Neural cell (in vitro differentiated cells): ENCODE measurements around the gene RBM17. TPM values are rescaled to one million over a fixed set of nuclear protein-coding genes. Genes with fewer than 3 reads are reported as not detected.

Source experiments
- H2AFZ ChIP-seq: fragments of 200-600, 300-800 bp; sonication (generic), shearing (Covaris generic); 2 replicates; pipeline ENCODE4 v1.6.0; 2014; ENCODE audit warnings: low read depth, mild to moderate bottlenecking, antibody characterized with exemption, low read length, moderate library complexity
- H3F3A ChIP-seq: fragments of 200-600 bp; shearing (Covaris generic); 2 replicates; pipeline ENCODE4 v1.6.1; 2016; ENCODE audit warnings: mild to moderate bottlenecking, moderate library complexity, mixed read lengths, antibody characterized with exemption, low read length; ENCODE audit not compliant: insufficient read depth, poor library complexity, severe bottlenecking
- H3K27ac ChIP-seq: fragments of 200-600, 300-800 bp; sonication (generic), shearing (Covaris generic); 2 replicates; pipeline ENCODE4 v1.5.1; 2014; ENCODE audit warnings: mild to moderate bottlenecking, low read length, moderate library complexity
- H3K27me3 ChIP-seq: fragments of 300-800, 200-600 bp; sonication (generic), shearing (Covaris generic); 2 replicates; pipeline ENCODE4 v1.6.0; 2014; ENCODE audit warnings: mild to moderate bottlenecking, low read depth, low read length, moderate library complexity; ENCODE audit not compliant: insufficient read depth
- H3K36me3 ChIP-seq: fragments of 300-800, 200-600 bp; sonication (generic), shearing (Covaris generic); 2 replicates; pipeline ENCODE4 v1.5.1; 2014; ENCODE audit warnings: mild to moderate bottlenecking, antibody characterized with exemption, low read length, moderate library complexity; ENCODE audit not compliant: insufficient read depth
- H3K4me2 ChIP-seq: fragments of 300-800, 200-600 bp; sonication (generic), shearing (Covaris generic); 2 replicates; pipeline ENCODE4 v1.6.0; 2014; ENCODE audit warnings: mild to moderate bottlenecking, low read length
- H3K4me3 ChIP-seq: fragments of 300-800, 200-600 bp; sonication (generic), shearing (Covaris generic); 2 replicates; pipeline ENCODE4 v1.5.1; 2014; ENCODE audit warnings: mild to moderate bottlenecking, low read length, moderate library complexity
- H3K79me2 ChIP-seq: fragments of 200-600 bp; shearing (Covaris generic); replicated peaks from 2 replicates; pipeline ENCODE4 v1.6.0; 2014; ENCODE audit warnings: mild to moderate bottlenecking, low read length, moderate library complexity; ENCODE audit not compliant: insufficient read depth
- H3K9ac ChIP-seq: fragments of 300-800, 200-600 bp; sonication (generic), shearing (Covaris generic); 2 replicates; pipeline ENCODE4 v1.6.1; 2016; ENCODE audit warnings: mild to moderate bottlenecking, low read length, mixed read lengths
- H3K9me2 ChIP-seq: fragments of 200-600 bp; shearing (Covaris generic); 2 replicates; pipeline ENCODE4 v1.6.1; 2016; ENCODE audit warnings: mild to moderate bottlenecking, low read length, mixed read lengths; ENCODE audit not compliant: insufficient read depth
- H3K9me3 ChIP-seq: fragments of 200-600, 300-800 bp; sonication (generic), shearing (Covaris generic); 2 replicates; pipeline ENCODE4 v1.6.1; 2016; ENCODE audit warnings: mild to moderate bottlenecking, mixed run types, low read length, moderate library complexity, mixed read lengths
- H4K20me1 ChIP-seq: fragments of 200-600 bp; shearing (Covaris generic); 2 replicates; pipeline ENCODE4 v1.6.1; 2016; ENCODE audit warnings: mild to moderate bottlenecking, mixed run types; ENCODE audit not compliant: insufficient read depth
- CTCF ChIP-seq: fragments of 450-650 bp; IDR thresholded peaks from 2 replicates; pipeline ENCODE4 v1.5.1; 2014; ENCODE audit warnings: antibody characterized with exemption, mild to moderate bottlenecking, moderate library complexity; ENCODE audit not compliant: poor library complexity, severe bottlenecking
- EP300 ChIP-seq: fragments of 450-650 bp; conservative IDR thresholded peaks from 2 replicates; pipeline ENCODE4 v1.6.1; 2014; ENCODE audit warnings: antibody characterized with exemption, mild to moderate bottlenecking, moderate library complexity; ENCODE audit not compliant: poor library complexity, severe bottlenecking
- EZH2 ChIP-seq: fragments of 200-600, 300-800 bp; shearing (Covaris generic), sonication (generic); IDR thresholded peaks from 2 replicates; pipeline ENCODE4 v1.6.1; 2014; ENCODE audit warnings: antibody characterized with exemption, low read length, borderline replicate concordance, mild to moderate bottlenecking; ENCODE audit not compliant: insufficient read depth, poor library complexity, severe bottlenecking
- MXI1 ChIP-seq: fragments of 450-650 bp; conservative IDR thresholded peaks from 2 replicates; pipeline ENCODE4 v1.6.1; 2014; ENCODE audit warnings: antibody characterized with exemption, mild to moderate bottlenecking; ENCODE audit not compliant: poor library complexity, severe bottlenecking
- POLR2AphosphoS5 ChIP-seq: IDR thresholded peaks from 2 replicates; pipeline ENCODE4 v1.6.1; 2012
- RAD21 ChIP-seq: fragments of 450-650 bp; conservative IDR thresholded peaks from 2 replicates; pipeline ENCODE4 v1.6.1; 2014; ENCODE audit warnings: antibody characterized with exemption, mild to moderate bottlenecking, moderate library complexity
- SMC3 ChIP-seq: fragments of 450-650 bp; conservative IDR thresholded peaks from 2 replicates; pipeline ENCODE4 v1.6.1; 2014; ENCODE audit warnings: antibody characterized with exemption, mild to moderate bottlenecking, moderate library complexity; ENCODE audit not compliant: poor library complexity
- TAF1 ChIP-seq: IDR thresholded peaks from 2 replicates; pipeline ENCODE4 v1.6.1; 2012; ENCODE audit warnings: low read depth
- polyA plus RNA-seq: library from polyadenylated mRNA; depleted of rRNA; stranded (reverse); fragments of >200 nt; gene quantifications from 2 replicates; pipeline ENCODE4 v1.2.3, GENCODE V29; 2014
- TF ChIP-seq, protein P1 (sequence below): IDR thresholded peaks from 2 replicates; pipeline ENCODE4 v1.6.1; 2012; ENCODE audit warnings: borderline replicate concordance

Gene RBM17
- polyA plus RNA-seq, 1 donor from 2014 or later: 109 TPM

- Histone ChIP-seq H3K36me3 (peaks cover 11% of the 10 kb centered on the region), H4K20me1 (no peaks in the 10 kb centered on the region), H3K27ac (no peak overlapping the region)
These were observed 9.3 kb downstream of the RBM17 start for GRCh38 chr10:6098156-6098555.

DNA sequence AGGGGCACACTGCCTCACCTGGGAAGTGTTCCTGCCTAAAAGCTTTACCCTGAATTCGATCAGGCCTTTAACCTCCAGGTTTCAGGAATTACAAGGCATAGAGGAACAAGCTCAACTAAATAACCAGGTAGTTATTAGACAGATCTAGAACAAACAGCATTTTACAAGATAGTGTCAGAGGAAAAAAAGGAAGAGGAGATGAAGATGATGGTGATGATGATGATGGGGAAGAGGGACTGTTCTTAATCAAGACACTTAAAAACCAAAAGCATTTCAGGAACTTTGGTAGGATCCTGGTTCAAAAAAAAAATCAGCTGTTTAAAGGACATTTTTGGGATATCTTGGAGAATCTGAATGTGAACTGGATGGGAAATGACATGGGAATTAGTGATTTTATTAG is 11.5 kb downstream of the RBM17 start:
- Histone ChIP-seq H2AFZ (no peak overlapping the region), H3K79me2 (peaks cover 30% of the 10 kb centered on the region)

More at GRCh38 chr10:6098156-6098555, 9.3 kb downstream of the RBM17 start:
- Histone ChIP-seq H3K4me2 (no peak overlapping the region), H3K27me3 (no peaks in the 10 kb centered on the region), H3K79me2 (peaks cover 50% of the 10 kb centered on the region), H2AFZ (no peak overlapping the region), H3K9me3 (no peaks in the 10 kb centered on the region), H3F3A (no peaks in the 10 kb centered on the region), H3K4me3 (no peak overlapping the region), H3K9me2 (no peaks in the 10 kb centered on the region), H3K9ac (no peak overlapping the region)
- TF ChIP-seq MXI1 (no peak), SMC3 (no peak), RAD21 (no peak)
- TF ChIP-seq, protein P1, sequence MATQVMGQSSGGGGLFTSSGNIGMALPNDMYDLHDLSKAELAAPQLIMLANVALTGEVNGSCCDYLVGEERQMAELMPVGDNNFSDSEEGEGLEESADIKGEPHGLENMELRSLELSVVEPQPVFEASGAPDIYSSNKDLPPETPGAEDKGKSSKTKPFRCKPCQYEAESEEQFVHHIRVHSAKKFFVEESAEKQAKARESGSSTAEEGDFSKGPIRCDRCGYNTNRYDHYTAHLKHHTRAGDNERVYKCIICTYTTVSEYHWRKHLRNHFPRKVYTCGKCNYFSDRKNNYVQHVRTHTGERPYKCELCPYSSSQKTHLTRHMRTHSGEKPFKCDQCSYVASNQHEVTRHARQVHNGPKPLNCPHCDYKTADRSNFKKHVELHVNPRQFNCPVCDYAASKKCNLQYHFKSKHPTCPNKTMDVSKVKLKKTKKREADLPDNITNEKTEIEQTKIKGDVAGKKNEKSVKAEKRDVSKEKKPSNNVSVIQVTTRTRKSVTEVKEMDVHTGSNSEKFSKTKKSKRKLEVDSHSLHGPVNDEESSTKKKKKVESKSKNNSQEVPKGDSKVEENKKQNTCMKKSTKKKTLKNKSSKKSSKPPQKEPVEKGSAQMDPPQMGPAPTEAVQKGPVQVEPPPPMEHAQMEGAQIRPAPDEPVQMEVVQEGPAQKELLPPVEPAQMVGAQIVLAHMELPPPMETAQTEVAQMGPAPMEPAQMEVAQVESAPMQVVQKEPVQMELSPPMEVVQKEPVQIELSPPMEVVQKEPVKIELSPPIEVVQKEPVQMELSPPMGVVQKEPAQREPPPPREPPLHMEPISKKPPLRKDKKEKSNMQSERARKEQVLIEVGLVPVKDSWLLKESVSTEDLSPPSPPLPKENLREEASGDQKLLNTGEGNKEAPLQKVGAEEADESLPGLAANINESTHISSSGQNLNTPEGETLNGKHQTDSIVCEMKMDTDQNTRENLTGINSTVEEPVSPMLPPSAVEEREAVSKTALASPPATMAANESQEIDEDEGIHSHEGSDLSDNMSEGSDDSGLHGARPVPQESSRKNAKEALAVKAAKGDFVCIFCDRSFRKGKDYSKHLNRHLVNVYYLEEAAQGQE: no peak

More for the DNA sequence above, 11.5 kb downstream of the RBM17 start:
- Histone ChIP-seq H3K27me3 (no peaks in the 10 kb centered on the region), H3K27ac (no peak overlapping the region), H4K20me1 (no peaks in the 10 kb centered on the region), H3K4me2 (no peak overlapping the region), H3F3A (no peaks in the 10 kb centered on the region), H3K4me3 (no peak overlapping the region), H3K9me3 (no peaks in the 10 kb centered on the region), H3K36me3 (peaks cover 14% of the 10 kb centered on the region), H3K9ac (no peak overlapping the region), H3K9me2 (no peaks in the 10 kb centered on the region)
- TF ChIP-seq EP300 (no peak), RAD21 (no peak), EZH2 (no peak), SMC3 (no peak), CTCF (no peak), POLR2AphosphoS5 (no peak), TAF1 (no peak), MXI1 (no peak)
- TF ChIP-seq, protein P1: no peak
